GM18861 (cell line): ENCODE measurements around the gene SPRYD7.
"Not testable (repeated sequence)": the region's sequence is repeated elsewhere in the genome, so short reads cannot be mapped to it uniquely, and the experiment has no call there.

Source experiments
- ATAC-seq: cut with Tn5 transposase; IDR thresholded peaks from one replicate; pipeline ENCODE4 v1.9.1; 2021; ENCODE audit not compliant: unreplicated experiment

Gene SPRYD7

DNA sequence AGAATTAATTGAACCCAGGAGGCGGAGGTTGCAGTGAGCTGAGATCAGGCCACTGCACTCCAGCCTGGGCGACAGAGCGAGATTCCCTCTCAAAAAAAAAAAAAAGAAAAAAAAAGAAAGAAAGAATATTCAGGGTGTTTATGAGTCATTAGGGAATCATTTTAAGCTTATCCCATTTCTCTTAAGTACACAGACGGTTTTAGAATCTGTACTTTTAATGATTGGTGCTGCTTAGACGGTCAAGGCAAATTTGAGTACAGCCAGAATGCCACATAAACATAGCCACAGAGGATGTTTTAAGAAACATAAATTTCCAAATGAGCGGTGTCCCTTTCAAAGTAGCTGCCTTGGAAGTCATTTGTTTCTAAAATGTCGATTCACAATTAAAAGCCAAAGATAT, 2.6 kb downstream of the SPRYD7 start:
- ATAC-seq, result no peak

DNA sequence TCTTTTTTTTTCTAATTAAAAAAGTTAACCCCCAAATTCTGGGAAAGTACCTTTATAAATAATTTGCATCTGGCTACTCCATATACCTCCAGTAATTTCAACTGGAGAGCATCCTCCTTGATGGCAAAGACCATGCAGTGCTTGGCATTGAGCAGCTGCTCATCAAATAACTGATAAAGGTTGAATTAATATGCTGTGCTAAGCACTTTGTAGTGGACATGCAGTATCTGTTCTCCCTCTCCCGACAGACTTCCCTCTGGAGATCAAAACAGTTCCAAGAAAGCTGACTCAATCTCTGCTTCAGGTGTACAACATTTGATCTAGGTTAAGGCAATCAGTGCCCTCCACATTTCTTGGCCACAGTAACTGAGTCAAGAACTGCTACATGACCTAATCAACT, 3.3 kb downstream of the SPRYD7 start:
- no peak for ATAC-seq

DNA sequence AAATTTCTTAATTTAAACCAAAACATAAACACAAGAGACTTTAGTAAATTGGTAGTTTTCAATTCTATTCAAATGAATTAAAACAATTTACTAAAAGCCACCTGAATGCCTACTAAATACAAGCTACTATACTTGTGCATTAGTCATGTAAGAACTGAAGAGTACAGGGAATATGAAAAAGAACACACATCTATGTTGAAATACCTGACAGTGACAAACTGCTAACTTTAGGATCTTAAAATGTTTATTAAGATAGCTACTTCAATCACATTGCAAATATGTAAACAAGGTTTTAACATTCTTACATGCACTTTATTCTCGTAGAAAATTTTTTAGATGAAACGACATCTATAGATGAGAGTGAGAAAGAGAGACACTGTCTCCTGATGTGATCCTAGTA, 4.1 kb downstream of the SPRYD7 start:
- no peak for ATAC-seq

GRCh38 chr13:49927755-49928154, 8.4 kb downstream of the SPRYD7 start:
- ATAC-seq, result no peak

DNA sequence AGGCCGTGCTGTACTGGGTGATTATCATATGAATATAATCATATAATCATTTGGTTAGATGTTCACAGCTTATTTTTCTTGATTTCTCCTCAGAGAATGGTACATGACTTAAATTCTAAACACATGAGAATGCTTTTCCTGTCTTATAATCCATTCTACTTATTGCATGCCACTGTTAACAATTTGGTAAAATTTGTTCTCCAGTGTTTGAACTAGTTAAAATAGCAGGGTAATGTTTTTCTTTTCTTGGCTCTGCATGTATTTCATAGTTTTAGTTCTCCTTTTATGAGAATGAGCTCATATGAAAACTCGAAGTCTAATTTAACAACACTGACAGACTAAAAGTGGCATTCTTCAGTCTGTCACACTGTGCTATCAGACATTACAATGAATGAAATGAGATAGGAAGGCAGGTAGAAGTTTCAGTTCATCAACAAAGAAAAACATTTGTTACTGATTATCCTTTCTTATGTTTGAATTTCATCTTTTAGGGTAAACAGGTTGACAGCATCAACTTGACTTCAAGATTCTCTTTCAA, 10.2 kb downstream of the SPRYD7 start:
- ATAC-seq, result no peak

DNA sequence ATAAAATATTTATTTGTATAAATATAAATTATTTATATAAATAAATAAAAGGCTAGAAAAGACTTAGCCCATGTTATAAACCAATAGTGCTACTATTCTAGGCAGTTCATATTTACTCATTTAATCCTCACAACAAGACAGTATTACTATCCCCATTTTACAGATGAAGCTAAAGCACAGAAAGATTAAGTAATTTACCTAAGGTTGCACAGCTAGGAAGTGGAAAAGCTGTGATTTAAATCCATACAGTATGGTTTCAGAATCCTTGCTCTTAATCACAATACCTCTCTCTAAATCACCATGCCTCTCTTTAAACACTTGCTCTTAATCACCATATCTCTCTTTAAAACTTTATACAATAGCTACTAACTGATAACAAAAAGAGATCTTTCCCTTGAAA, 13.8 kb downstream of the SPRYD7 start:
- no peak for ATAC-seq

GRCh38 chr13:49920969-49921368, 15.2 kb downstream of the SPRYD7 start:
- not testable (repeated sequence) for ATAC-seq

GRCh38 chr13:49918106-49918505, 18.0 kb downstream of the SPRYD7 start:
- not testable (repeated sequence) for ATAC-seq

DNA sequence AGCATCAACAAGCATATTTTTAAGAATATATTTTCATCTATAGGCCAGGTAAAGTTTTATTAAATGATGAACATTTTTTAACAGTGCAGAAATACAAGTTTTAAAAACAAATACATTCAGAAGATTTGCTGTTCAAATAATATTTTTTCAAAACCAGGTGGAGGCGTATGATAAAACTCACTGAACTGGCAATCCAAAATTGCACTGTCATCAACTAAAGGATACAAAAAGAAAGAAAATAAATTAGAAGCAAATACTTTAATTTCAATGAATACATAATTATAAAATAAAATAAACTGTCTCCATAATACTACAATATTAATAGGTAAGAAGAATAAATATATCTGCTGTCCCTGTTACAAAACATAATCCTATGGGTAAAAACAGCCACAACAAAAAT, 21.2 kb downstream of the SPRYD7 start:
- no peak for ATAC-seq

DNA sequence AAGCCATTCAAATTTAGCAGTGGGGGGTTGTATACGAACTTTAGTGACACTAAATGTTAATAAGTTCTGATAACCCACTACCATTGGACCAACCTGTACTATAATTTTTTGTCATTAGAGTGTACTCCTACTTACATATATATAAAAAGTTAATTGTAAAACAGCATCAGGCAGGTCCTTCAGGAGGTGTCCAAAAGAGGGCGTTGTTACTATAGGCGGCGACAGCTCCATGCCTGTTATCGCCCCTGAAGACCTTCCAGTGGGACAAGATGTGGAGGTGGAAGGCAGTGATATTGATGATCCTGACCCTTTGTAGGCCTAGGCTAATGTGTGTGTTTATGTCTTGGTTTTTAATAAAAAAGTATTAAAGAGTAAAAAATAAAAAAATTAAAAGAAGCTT, 27.5 kb downstream of the SPRYD7 start:
- no peak for ATAC-seq

DNA sequence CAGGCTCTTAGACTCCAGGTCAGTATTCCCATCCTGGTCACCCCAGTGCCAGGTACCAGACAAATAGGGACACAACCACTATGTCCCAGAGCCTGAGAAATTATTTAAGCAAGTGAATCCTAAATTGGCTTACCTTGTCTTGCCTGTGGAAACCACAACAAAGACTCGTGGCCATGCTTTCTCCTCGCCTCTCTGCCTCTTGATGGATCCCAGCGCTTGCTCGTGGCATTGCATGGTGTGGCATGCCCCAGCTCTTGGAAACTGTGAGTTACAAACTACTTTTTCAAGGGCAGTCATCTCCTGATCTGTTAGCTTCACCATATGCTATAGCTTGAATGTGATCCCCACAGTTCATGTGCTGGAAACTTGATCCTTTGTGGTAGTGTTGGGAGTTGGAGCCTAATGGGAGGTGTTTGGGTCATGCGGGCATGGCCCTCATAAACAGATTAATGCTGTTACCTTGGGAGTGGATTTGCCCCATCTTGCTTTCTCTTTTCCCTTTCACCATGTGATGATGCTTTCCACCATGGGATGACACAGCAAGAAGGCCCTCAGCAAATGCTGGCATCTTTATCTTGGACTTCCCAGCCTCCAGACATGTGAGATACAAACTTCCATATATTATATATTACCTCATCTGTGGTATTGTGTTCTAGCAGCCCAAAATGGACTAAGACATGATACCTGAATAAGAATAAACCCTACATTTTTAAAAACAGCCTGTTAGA, 31.2 kb downstream of the SPRYD7 start:
- ATAC-seq, result no peak

DNA sequence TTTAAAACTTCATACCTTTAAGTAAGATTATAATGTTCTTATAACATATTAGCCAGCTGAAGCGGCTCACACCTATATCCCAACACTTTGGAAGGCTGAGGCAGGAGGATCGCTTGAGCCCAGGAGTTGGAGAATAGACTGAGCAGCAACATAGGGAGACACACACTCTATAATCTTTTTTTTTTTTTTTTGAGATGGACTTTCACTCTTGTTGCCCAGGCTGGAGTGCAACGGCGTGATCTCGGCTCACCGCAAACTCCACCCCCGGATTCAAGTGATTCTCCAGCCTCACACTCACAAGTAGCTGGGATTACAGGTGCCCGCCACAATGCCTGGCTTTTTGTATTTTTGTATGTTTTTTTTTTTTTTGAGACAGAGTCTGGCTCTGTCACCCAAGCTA, 37.3 kb downstream of the SPRYD7 start:
- no peak for ATAC-seq

DNA sequence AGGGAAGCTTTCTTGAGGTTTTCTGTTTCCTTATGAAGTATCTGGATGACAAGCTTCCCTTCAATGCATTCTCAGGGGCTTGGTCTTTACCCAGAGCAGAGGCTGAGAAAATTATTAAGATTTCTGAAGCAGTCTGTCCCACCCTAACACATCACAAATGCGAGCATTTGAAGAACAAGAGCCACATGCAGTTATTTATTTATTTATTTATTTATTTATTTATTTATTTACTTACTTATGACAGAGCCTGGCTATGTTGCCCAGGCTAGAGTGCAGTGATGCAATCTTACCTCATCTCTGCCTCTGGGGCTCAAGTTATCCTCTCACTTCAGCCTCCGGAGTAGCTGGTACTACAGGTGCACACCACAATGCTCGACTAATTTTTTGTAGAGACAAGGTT, 38.4 kb downstream of the SPRYD7 start:
- no peak for ATAC-seq

DNA sequence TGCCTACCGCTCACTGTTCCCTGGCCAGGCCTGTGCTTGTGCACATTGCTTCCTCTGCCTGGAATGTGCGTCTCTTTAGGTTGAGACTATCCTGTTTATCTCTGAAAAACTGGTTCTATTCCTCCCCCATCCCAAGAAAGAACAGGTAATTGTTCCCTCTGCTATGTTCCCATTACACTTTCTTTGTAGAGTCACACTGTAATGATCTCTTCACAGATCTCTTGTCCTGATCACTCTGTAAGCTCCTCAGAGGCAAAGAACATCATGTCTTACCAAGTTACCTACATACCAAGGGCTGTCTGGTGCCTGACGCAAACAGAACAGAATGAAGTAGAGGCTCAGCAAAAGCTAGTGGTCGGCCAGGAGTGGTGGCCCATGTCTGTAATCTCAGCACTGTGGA, 40.3 kb downstream of the SPRYD7 start:
- no peak for ATAC-seq

DNA sequence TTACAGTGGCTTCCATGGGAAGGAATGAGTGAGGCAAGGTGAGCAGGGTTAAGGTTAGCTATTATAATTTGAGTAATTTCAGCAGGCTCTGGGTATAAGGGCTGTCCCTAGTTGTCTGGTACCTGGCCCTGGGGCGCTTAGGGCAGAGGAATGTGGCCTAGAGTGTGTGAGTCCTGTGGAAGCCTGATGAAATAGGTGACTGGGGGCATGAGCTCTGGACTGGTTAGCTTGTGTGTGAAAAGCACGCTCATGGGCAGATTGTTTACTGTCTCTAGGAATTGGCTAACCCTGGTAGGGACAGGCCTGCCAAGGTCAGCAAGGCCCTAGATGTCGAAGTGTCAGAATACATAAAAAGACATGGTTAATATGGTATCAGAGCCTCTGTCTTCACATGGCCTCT, 42.5 kb downstream of the SPRYD7 start:
- no peak for ATAC-seq

- no peak for ATAC-seq
These were observed 45.8 kb downstream of the SPRYD7 start for GRCh38 chr13:49890376-49890775.

DNA sequence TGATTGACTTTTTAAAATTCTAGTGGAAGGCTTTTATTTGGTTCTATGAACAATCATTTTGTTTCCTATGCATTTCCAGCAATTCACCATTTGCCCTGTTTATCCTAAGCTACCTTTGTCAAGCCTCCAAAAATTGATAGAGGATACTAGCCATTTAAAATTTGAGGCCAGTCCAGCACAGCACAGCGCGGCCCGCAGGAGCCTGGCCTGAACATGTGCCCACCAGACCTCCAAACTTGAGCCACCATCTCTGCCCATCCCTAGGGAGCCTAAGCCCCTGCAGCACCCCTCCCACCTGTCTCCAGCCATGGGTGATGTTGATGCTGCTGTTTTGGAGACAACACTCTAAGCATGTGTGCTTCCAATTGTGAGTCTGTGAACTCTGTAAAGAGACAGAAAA, 57.5 kb downstream of the SPRYD7 start:
- ATAC-seq, result no peak

- no peak for ATAC-seq
These were observed 58.4 kb downstream of the SPRYD7 start for GRCh38 chr13:49877629-49878218.

GRCh38 chr13:49874430-49874829, 61.7 kb downstream of the SPRYD7 start:
- no peak for ATAC-seq

DNA sequence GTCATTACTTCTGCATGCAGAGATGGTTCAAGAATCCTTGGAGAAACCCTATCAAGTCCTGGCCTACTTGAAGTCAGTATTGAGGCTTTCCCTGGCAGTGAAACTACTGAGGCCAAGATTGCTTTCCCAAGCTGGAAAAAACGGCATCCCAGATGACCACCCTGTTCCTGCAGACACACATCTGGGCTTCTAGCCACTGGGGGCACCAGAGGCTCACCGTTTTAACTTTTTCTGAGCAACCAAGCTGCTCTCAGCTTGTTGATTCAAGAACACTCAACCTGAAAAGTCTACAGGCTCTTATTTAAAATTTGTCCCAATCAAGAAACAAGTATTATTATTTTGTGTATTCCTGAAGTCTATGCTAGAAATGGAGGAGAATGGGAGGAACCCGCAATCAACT, 66.6 kb downstream of the SPRYD7 start:
- no peak for ATAC-seq

GRCh38 chr13:49867834-49868233, 68.3 kb downstream of the SPRYD7 start:
- ATAC-seq, result no peak

- ATAC-seq, result no peak
These were observed 70.9 kb downstream of the SPRYD7 start for GRCh38 chr13:49865218-49865617.

DNA sequence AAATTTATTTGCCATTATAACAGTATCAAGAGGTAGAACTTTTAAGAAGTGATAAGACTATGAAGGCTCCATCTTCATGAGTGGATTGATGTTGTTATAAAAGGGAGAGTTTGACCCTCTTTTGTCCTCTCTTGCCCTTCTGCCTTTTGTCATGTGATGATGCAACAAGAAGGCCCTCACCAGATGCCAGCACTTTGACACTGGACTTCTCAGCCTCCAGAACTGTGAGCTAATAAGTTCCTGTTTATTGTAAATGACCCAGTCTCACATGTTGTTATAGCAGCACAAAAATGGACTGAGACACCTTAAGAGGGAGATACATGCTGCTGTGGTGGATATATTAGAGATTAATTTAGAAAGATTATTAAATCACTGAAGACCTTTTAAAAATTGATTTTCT, 71.6 kb downstream of the SPRYD7 start:
- no peak for ATAC-seq
